Measurements from ENCODE around the gene VSIG10L2. TPM values are rescaled to one million over a fixed set of nuclear protein-coding genes. Genes with fewer than 3 reads are reported as not detected.
A peak's percentile ranks its signal among the peaks of the same experiment; 100 is the strongest.

Gene VSIG10L2
- total RNA-seq, 2 donors from 2014 or later = not detected

- intact Hi-C loops (cut with DNase I) = no loop called here
- H3K4me3 ChIP-seq = no peak overlapping the region
- no peak for ATAC-seq
- H3K27ac ChIP-seq = peak overlapping the region in 3 of 4 donors; percentile 46 to 78 (median 58)
- H3K36me3 ChIP-seq (replicated peaks in 1 of 2; ENCODE audit: insufficient read depth in 1 of 2, low read depth in 2 of 2) = no peaks in the 10 kb centered on the region
- peaks cover 26% of the 10 kb centered on the region for H3K4me1 ChIP-seq
- WGBS, 2 donors = 11 to 19% methylated on average over 2 of the region's 2 CpGs
- H3K27me3 ChIP-seq = no peaks in the 10 kb centered on the region
- DNase-seq = no peak
- H3K9me3 ChIP-seq = no peaks in the 10 kb centered on the region
- TF ChIP-seq POLR2A (IDR thresholded peaks at IDR 0.05) = no peak
Measured at GRCh38 chr11:125952559-125952958, 6.7 kb downstream of the VSIG10L2 start.

GRCh38 chr11:125952973-125953372 lies 7.1 kb downstream of the VSIG10L2 start:
- no peaks in the 10 kb centered on the region for H3K36me3 ChIP-seq (replicated peaks in 1 of 2; ENCODE audit: insufficient read depth in 1 of 2, low read depth in 2 of 2)
- H3K27ac ChIP-seq = peak overlapping the region in 3 of 4 donors; percentile 46 to 78 (median 58)
- peak; percentile 67 for ATAC-seq
- no peaks in the 10 kb centered on the region for H3K9me3 ChIP-seq
- 18% methylated on average over 7 of the region's 7 CpGs for WGBS, 2 donors
- TF ChIP-seq CTCF (IDR thresholded peaks at IDR 0.05) = no peak
- no peak for TF ChIP-seq POLR2A (IDR thresholded peaks at IDR 0.05)
- intact Hi-C loops (cut with DNase I) = no loop called here
- no peaks in the 10 kb centered on the region for H3K27me3 ChIP-seq
- DNase-seq = peak; percentile 39 to 68 (median 60)
- no peak overlapping the region for H3K4me3 ChIP-seq
- H3K4me1 ChIP-seq = peaks cover 26% of the 10 kb centered on the region

GRCh38 chr11:125953401-125953935 lies 7.6 kb downstream of the VSIG10L2 start:
- 70 to 90% methylated on average over 15 to 19 of the region's 20 CpGs for WGBS, 2 donors
- DNase-seq = no peak
- peaks cover 26% of the 10 kb centered on the region for H3K4me1 ChIP-seq
- no peaks in the 10 kb centered on the region for H3K9me3 ChIP-seq
- no peak for TF ChIP-seq CTCF (IDR thresholded peaks at IDR 0.05)
- TF ChIP-seq POLR2A (IDR thresholded peaks at IDR 0.05) = no peak
- intact Hi-C loops (cut with DNase I) = no loop called here
- H3K27ac ChIP-seq = peak overlapping the region in 3 of 4 donors; percentile 46 to 78 (median 58)
- no peaks in the 10 kb centered on the region for H3K36me3 ChIP-seq (replicated peaks in 1 of 2; ENCODE audit: insufficient read depth in 1 of 2, low read depth in 2 of 2)
- no peak for ATAC-seq
- H3K4me3 ChIP-seq = no peak overlapping the region
- no peaks in the 10 kb centered on the region for H3K27me3 ChIP-seq

GRCh38 chr11:125954123-125954944 lies 8.5 kb downstream of the VSIG10L2 start:
- Histone ChIP-seq H3K36me3 (replicated peaks in 1 of 2; ENCODE audit: insufficient read depth in 1 of 2, low read depth in 2 of 2) (no peaks in the 10 kb centered on the region), H3K9me3 (no peaks in the 10 kb centered on the region), H3K4me3 (no peak overlapping the region), H3K27ac (no peak overlapping the region), H3K27me3 (no peaks in the 10 kb centered on the region), H3K4me1 (peaks cover 26% of the 10 kb centered on the region)
- WGBS, 2 donors = 84 to 85% methylated on average over 19 to 21 of the region's 21 CpGs
- no peak for DNase-seq
- ATAC-seq = no peak
- intact Hi-C loops (cut with DNase I) = no loop called here
- TF ChIP-seq CTCF (IDR thresholded peaks at IDR 0.05) = no peak
- no peak for TF ChIP-seq POLR2A (IDR thresholded peaks at IDR 0.05)

GRCh38 chr11:125954945-125955640 lies 9.2 kb downstream of the VSIG10L2 start:
- peaks cover 26% of the 10 kb centered on the region for H3K4me1 ChIP-seq
- no peaks in the 10 kb centered on the region for H3K27me3 ChIP-seq
- DNase-seq (no peak), ATAC-seq (no peak)
- no peak overlapping the region for H3K4me3 ChIP-seq
- H3K9me3 ChIP-seq = no peaks in the 10 kb centered on the region
- WGBS, 2 donors = 87 to 90% methylated on average over 11 to 14 of the region's 15 CpGs
- no peak overlapping the region for H3K27ac ChIP-seq
- H3K36me3 ChIP-seq (replicated peaks in 1 of 2; ENCODE audit: insufficient read depth in 1 of 2, low read depth in 2 of 2) = no peaks in the 10 kb centered on the region
- intact Hi-C loops (cut with DNase I) = no loop called here
- TF ChIP-seq POLR2A (IDR thresholded peaks at IDR 0.05) = no peak
- TF ChIP-seq CTCF (IDR thresholded peaks at IDR 0.05) = no peak
